ENCODE data around the gene AGXT2. TPM values are rescaled to one million over a fixed set of nuclear protein-coding genes. Genes with fewer than 3 reads are reported as not detected.

The AGXT2 gene
- total RNA-seq, 1 donor from 2014 or later = not detected

- Mint-ChIP-seq H3K4me1 (no peaks in the 10 kb centered on the region), H3K36me3 (no peaks in the 10 kb centered on the region), H3K27me3 (ENCODE audit: low read depth) (no peaks in the 10 kb centered on the region), H3K27ac (no peak overlapping the region), H3K4me3 (no peak overlapping the region), H3K9me3 (peaks cover 16% of the 10 kb centered on the region)
- no peak for DNase-seq (ENCODE audit: low spot score in 2 of 2, unreplicated experiment in 2 of 2)
- TF ChIP-seq, protein P1, sequence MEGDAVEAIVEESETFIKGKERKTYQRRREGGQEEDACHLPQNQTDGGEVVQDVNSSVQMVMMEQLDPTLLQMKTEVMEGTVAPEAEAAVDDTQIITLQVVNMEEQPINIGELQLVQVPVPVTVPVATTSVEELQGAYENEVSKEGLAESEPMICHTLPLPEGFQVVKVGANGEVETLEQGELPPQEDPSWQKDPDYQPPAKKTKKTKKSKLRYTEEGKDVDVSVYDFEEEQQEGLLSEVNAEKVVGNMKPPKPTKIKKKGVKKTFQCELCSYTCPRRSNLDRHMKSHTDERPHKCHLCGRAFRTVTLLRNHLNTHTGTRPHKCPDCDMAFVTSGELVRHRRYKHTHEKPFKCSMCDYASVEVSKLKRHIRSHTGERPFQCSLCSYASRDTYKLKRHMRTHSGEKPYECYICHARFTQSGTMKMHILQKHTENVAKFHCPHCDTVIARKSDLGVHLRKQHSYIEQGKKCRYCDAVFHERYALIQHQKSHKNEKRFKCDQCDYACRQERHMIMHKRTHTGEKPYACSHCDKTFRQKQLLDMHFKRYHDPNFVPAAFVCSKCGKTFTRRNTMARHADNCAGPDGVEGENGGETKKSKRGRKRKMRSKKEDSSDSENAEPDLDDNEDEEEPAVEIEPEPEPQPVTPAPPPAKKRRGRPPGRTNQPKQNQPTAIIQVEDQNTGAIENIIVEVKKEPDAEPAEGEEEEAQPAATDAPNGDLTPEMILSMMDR (IDR thresholded peaks at IDR 0.05; ENCODE audit: unreplicated experiment) = no peak
Observed at GRCh38 chr5:35081134-35081533, 33.4 kb upstream of the AGXT2 start.

- H3K4me1 Mint-ChIP-seq = no peaks in the 10 kb centered on the region
- no peaks in the 10 kb centered on the region for H3K27me3 Mint-ChIP-seq (ENCODE audit: low read depth)
- H3K36me3 Mint-ChIP-seq = no peaks in the 10 kb centered on the region
- TF ChIP-seq, protein P1 (IDR thresholded peaks at IDR 0.05; ENCODE audit: unreplicated experiment) = no peak
- H3K9me3 Mint-ChIP-seq = peaks cover 18% of the 10 kb centered on the region
- no peak overlapping the region for H3K4me3 Mint-ChIP-seq
- no peak for DNase-seq (ENCODE audit: low spot score in 2 of 2, unreplicated experiment in 2 of 2)
- no peak overlapping the region for H3K27ac Mint-ChIP-seq
Observed at GRCh38 chr5:35073160-35073559, 25.4 kb upstream of the AGXT2 start.

DNA sequence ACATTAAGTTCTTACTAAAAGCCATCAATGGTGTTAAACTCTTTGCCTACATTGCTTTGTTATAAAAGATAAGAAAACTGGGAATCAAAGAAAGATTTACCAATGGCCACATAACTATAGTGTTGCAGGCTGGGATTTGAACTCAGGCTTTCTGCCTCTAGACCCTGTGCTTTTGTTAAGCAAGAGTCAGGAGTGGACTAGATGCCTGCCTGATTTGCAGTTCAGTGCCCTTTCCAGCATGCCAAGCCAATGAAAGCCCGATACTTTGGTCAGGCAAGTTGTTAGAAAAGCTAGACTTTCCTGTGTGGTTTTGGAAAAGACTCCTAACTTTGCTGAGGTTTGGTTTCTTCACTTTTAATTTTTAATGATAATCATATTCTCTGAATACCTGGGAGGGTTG lies 21.4 kb upstream of the AGXT2 start:
- no peak for DNase-seq (ENCODE audit: low spot score in 2 of 2, unreplicated experiment in 2 of 2)
- no peak overlapping the region for H3K27ac Mint-ChIP-seq
- H3K9me3 Mint-ChIP-seq = peaks cover 6% of the 10 kb centered on the region
- no peaks in the 10 kb centered on the region for H3K27me3 Mint-ChIP-seq (ENCODE audit: low read depth)
- TF ChIP-seq, protein P1 (IDR thresholded peaks at IDR 0.05; ENCODE audit: unreplicated experiment) = no peak
- H3K4me3 Mint-ChIP-seq = no peak overlapping the region
- no peaks in the 10 kb centered on the region for H3K36me3 Mint-ChIP-seq
- H3K4me1 Mint-ChIP-seq = no peaks in the 10 kb centered on the region

- Mint-ChIP-seq H3K36me3 (no peaks in the 10 kb centered on the region), H3K4me3 (no peak overlapping the region), H3K27ac (no peak overlapping the region), H3K27me3 (ENCODE audit: low read depth) (no peaks in the 10 kb centered on the region), H3K9me3 (no peaks in the 10 kb centered on the region), H3K4me1 (peaks cover 2% of the 10 kb centered on the region)
- TF ChIP-seq, protein P1 (IDR thresholded peaks at IDR 0.05; ENCODE audit: unreplicated experiment) = no peak
- no peak for DNase-seq (ENCODE audit: low spot score in 2 of 2, unreplicated experiment in 2 of 2)
Observed at GRCh38 chr5:35067985-35068384, 20.2 kb upstream of the AGXT2 start.

GRCh38 chr5:35066260-35066795 lies 18.6 kb upstream of the AGXT2 start:
- Mint-ChIP-seq H3K9me3 (no peaks in the 10 kb centered on the region), H3K27ac (no peak overlapping the region), H3K36me3 (no peaks in the 10 kb centered on the region), H3K27me3 (ENCODE audit: low read depth) (no peaks in the 10 kb centered on the region), H3K4me1 (peaks cover 5% of the 10 kb centered on the region), H3K4me3 (no peak overlapping the region)
- DNase-seq (ENCODE audit: low spot score in 2 of 2, unreplicated experiment in 2 of 2) = no peak
- TF ChIP-seq, protein P1 (IDR thresholded peaks at IDR 0.05; ENCODE audit: unreplicated experiment) = no peak

- TF ChIP-seq, protein P1 (IDR thresholded peaks at IDR 0.05; ENCODE audit: unreplicated experiment) = no peak
- Mint-ChIP-seq H3K36me3 (no peaks in the 10 kb centered on the region), H3K27me3 (ENCODE audit: low read depth) (no peaks in the 10 kb centered on the region), H3K27ac (no peak overlapping the region), H3K4me3 (no peak overlapping the region), H3K4me1 (peaks cover 5% of the 10 kb centered on the region), H3K9me3 (no peaks in the 10 kb centered on the region)
- no peak for DNase-seq (ENCODE audit: low spot score in 2 of 2, unreplicated experiment in 2 of 2)
Observed at GRCh38 chr5:35063414-35063813, 15.7 kb upstream of the AGXT2 start.

All from mesothelial cell of epicardium (in vitro differentiated cells).